Tibial nerve (tissue), 4 donors: ENCODE measurements around the gene MYOCOS. TPM values are rescaled to one million over a fixed set of nuclear protein-coding genes. Genes with fewer than 3 reads are reported as not detected.

ENCODE experiments used
- DNase-seq, 2 donors: peaks; one replicate each; pipeline ENCODE4 v3.0.0-alpha.2; 2019; ENCODE audit warnings: low spot score in 2 of 2
- H3K27ac ChIP-seq, 4 donors: fragments of 200-600 bp; sonication (generic) in 3 of 4; one replicate each; pipeline ENCODE4 v1.5.1; 2017 to 2019; ENCODE audit warnings: mild to moderate bottlenecking in 1 of 4
- H3K27me3 ChIP-seq, 2 donors: fragments of 200-600 bp; sonication (generic) in 1 of 2; one replicate each; pipeline versions ENCODE4 v1.5.1 to v1.6.0; 2017 to 2019
- H3K36me3 ChIP-seq, 3 donors: fragments of 200-600 bp; sonication (generic); one replicate each; pipeline ENCODE4 v1.5.1; 2018 to 2019
- H3K4me1 ChIP-seq, 4 donors: fragments of 200-600 bp; sonication (generic) in 3 of 4; one replicate each; pipeline ENCODE4 v1.5.1; 2017 to 2019
- H3K4me3 ChIP-seq, 4 donors: fragments of 200-600 bp; sonication (generic) in 3 of 4; one replicate each; pipeline ENCODE4 v1.5.1; 2017 to 2019; ENCODE audit warnings: mild to moderate bottlenecking in 1 of 4, moderate library complexity in 1 of 4
- H3K9me3 ChIP-seq, 4 donors: fragments of 200-600 bp; sonication (generic) in 3 of 4; one replicate each; pipeline ENCODE4 v1.5.1; 2017 to 2019
- CTCF ChIP-seq, 5 experiments: fragments of 200-600 bp in 3 of 5; fragments of 450-650 bp in 2 of 5; sonication (generic) in 3 of 5; IDR thresholded peaks; one replicate each; pipeline ENCODE4 v1.5.1; 2016 to 2019; ENCODE audit warnings: antibody characterized with exemption in 5 of 5, mild to moderate bottlenecking in 3 of 5, moderate library complexity in 2 of 5
- EP300 ChIP-seq, 2 donors: sonication (generic); formaldehyde crosslinking; IDR thresholded peaks; one replicate each; pipeline ENCODE4 v1.6.1; 2017; ENCODE audit warnings: antibody characterized with exemption in 2 of 2, mild to moderate bottlenecking in 1 of 2
- POLR2A ChIP-seq, 2 donors: fragments of 450-650 bp; IDR thresholded peaks; one replicate each; pipeline ENCODE4 v1.6.1; 2017; ENCODE audit warnings: antibody characterized with exemption in 2 of 2, mild to moderate bottlenecking in 2 of 2, moderate library complexity in 2 of 2
- WGBS, 2 donors: methylation state at CpG; one replicate each; pipeline ENCODE4 v1.1.5; 2018; 5-methylcytosine and 5-hydroxymethylcytosine counted together
- total RNA-seq, 4 donors: library from RNA; depleted of rRNA; stranded (reverse); fragments of >200 nt; gene quantifications; one replicate each; pipeline ENCODE4 v1.1.0, GENCODE V29; 2016

MYOCOS gene
- total RNA-seq, 4 donors from 2014 or later, result not detected

GRCh38 chr1:171583591-171584201 lies 38.3 kb upstream of the MYOCOS start:
- no peak for TF ChIP-seq POLR2A (IDR thresholded peaks at IDR 0.05)
- no peak for TF ChIP-seq EP300 (IDR thresholded peaks at IDR 0.05)
- TF ChIP-seq CTCF (IDR thresholded peaks at IDR 0.05), result no peak
- peaks cover 0 to 8% (median 0%) of the 10 kb centered on the region in 4 donors for H3K4me1 ChIP-seq
- 48% methylated on average over 1 of the region's 1 CpG for WGBS, 2 donors
- no peak overlapping the region for H3K4me3 ChIP-seq
- H3K27me3 ChIP-seq, result no peaks in the 10 kb centered on the region
- no peaks in the 10 kb centered on the region for H3K9me3 ChIP-seq
- peak overlapping the region in 1 of 4 donors; percentile 20 for H3K27ac ChIP-seq
- peaks cover 0 to 90% (median 26%) of the 10 kb centered on the region in 3 donors for H3K36me3 ChIP-seq
- DNase-seq, result no peak

GRCh38 chr1:171585715-171586114 lies 36.3 kb upstream of the MYOCOS start:
- Histone ChIP-seq H3K27me3 (no peaks in the 10 kb centered on the region), H3K36me3 (peaks cover 0 to 92% (median 8%) of the 10 kb centered on the region in 3 donors), H3K4me3 (no peak overlapping the region), H3K27ac (no peak overlapping the region), H3K4me1 (peaks cover 0 to 8% (median 0%) of the 10 kb centered on the region in 4 donors), H3K9me3 (no peaks in the 10 kb centered on the region)
- TF ChIP-seq CTCF (IDR thresholded peaks at IDR 0.05) (no peak), POLR2A (IDR thresholded peaks at IDR 0.05) (no peak), EP300 (IDR thresholded peaks at IDR 0.05) (no peak)
- 94 to 96% methylated on average over 9 of the region's 9 CpGs for WGBS, 2 donors
- DNase-seq, result no peak

DNA sequence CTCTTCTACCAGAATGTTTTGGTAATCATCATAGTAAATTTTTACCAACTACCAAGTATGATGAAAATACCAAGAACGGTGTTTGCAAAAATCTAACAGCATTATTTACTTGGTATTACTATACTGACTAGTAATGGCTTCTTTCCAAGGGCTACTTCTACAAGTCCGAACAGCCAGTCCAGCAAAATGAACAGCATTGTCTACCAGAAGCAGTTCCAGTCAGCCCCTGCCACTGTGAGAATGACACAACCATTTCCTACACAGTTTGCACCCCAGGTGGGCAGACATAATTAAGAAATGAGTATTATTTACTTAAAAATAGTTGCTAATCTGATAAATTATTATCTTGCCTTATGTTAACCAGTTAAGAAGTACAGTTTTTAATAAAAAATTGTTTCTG lies 33.8 kb upstream of the MYOCOS start:
- Histone ChIP-seq H3K27ac (no peak overlapping the region), H3K4me1 (no peaks in the 10 kb centered on the region), H3K36me3 (peaks cover 0 to 99% (median 8%) of the 10 kb centered on the region in 3 donors), H3K4me3 (no peak overlapping the region), H3K9me3 (no peaks in the 10 kb centered on the region), H3K27me3 (no peaks in the 10 kb centered on the region)
- TF ChIP-seq CTCF (IDR thresholded peaks at IDR 0.05) (no peak), POLR2A (IDR thresholded peaks at IDR 0.05) (no peak), EP300 (IDR thresholded peaks at IDR 0.05) (no peak)
- no peak for DNase-seq
- WGBS, 2 donors, result 53 to 58% methylated on average over 2 of the region's 2 CpGs

DNA sequence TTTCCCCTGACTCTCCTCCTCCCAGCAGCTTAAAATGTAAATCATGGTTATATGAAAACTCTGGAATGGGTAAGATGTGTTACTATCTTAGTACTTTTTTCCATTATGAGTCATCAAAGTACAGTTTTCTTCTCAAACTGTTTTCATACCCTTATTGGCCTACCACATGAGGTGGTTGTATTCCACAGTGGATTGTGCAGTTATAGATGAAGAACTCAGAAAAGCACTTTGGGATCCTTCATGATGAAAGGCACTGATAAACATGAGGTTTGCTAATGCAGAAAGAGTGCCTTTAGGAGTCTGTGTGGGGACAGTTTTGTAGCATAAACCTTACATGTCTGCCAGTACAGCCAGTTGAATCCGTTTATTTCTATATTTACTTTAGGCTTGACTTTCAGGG lies 32.0 kb upstream of the MYOCOS start:
- Histone ChIP-seq H3K36me3 (peaks cover 0 to 100% (median 3%) of the 10 kb centered on the region in 3 donors), H3K4me3 (no peak overlapping the region), H3K9me3 (no peaks in the 10 kb centered on the region), H3K4me1 (no peaks in the 10 kb centered on the region), H3K27ac (no peak overlapping the region), H3K27me3 (no peaks in the 10 kb centered on the region)
- no peak for TF ChIP-seq POLR2A (IDR thresholded peaks at IDR 0.05)
- no peak for DNase-seq
- 44 to 56% methylated on average over 1 of the region's 1 CpG for WGBS, 2 donors

- Histone ChIP-seq H3K27ac (no peak overlapping the region), H3K9me3 (no peaks in the 10 kb centered on the region)
Measured at GRCh38 chr1:171595324-171595723, 26.7 kb upstream of the MYOCOS start.

More at GRCh38 chr1:171595324-171595723, 26.7 kb upstream of the MYOCOS start:
- H3K36me3 ChIP-seq, result peaks cover 0 to 55% (median 0%) of the 10 kb centered on the region in 3 donors
- TF ChIP-seq CTCF (IDR thresholded peaks at IDR 0.05), result no peak
- TF ChIP-seq EP300 (IDR thresholded peaks at IDR 0.05), result no peak
- no peak for TF ChIP-seq POLR2A (IDR thresholded peaks at IDR 0.05)
- H3K27me3 ChIP-seq, result no peaks in the 10 kb centered on the region
- no peak for DNase-seq
- no peak overlapping the region for H3K4me3 ChIP-seq
- 74 to 81% methylated on average over 1 of the region's 1 CpG for WGBS, 2 donors
- no peaks in the 10 kb centered on the region for H3K4me1 ChIP-seq
